A673 (cell line): ENCODE results near the gene IKBKE. TPM values are rescaled to one million over a fixed set of nuclear protein-coding genes. Genes with fewer than 3 reads are reported as not detected.

Source experiments
- BruUV-seq: library from RNA; stranded (reverse); fragments of 400-500 nt; replicated peaks from 2 replicates; lab custom pipeline; 2021; lab: Mats Ljungman, UMichigan
- CTCF ChIA-PET: fragments of 300-600 bp; sonication (Branson Sonifier 250); formaldehyde crosslinking; loops from one replicate; lab custom pipeline; 2022; ENCODE audit warnings: antibody characterized with exemption; lab: Charles Lee
- POLR2A ChIA-PET: fragments of 300-600 bp; sonication (Branson Sonifier 250); formaldehyde crosslinking; loops from one replicate; lab custom pipeline; 2022; ENCODE audit warnings: antibody characterized with exemption; ENCODE audit not compliant: low non-redundant PET; lab: Charles Lee
- DNase-seq: peaks from one replicate; pipeline ENCODE4 v3.0.0-alpha.2; 2015; ENCODE audit warnings: low spot score
- H3K27ac ChIP-seq: fragments of 200-600 bp; sonication (generic); 2 replicates; pipeline ENCODE4 v1.5.1; 2016; ENCODE audit warnings: mixed run types, low read depth, mild to moderate bottlenecking, mixed read lengths, antibody characterized with exemption, low read length; ENCODE audit not compliant: poor library complexity, severe bottlenecking
- H3K27me3 ChIP-seq: fragments of 200-600 bp; sonication (generic); replicated peaks from 2 replicates; pipeline ENCODE4 v1.6.1; 2017; ENCODE audit warnings: mixed run types, low read depth, mild to moderate bottlenecking, mixed read lengths, antibody characterized with exemption, low read length; ENCODE audit not compliant: insufficient read depth, poor library complexity
- H3K36me3 ChIP-seq: fragments of 200-600 bp; sonication (generic); 2 replicates; pipeline ENCODE4 v1.6.1; 2016; ENCODE audit warnings: mixed run types, mild to moderate bottlenecking, mixed read lengths, antibody characterized with exemption, low read length; ENCODE audit not compliant: insufficient read depth, poor library complexity, severe bottlenecking
- H3K4me1 ChIP-seq: fragments of 200-600 bp; sonication (generic); 2 replicates; pipeline ENCODE4 v1.6.1; 2017; ENCODE audit warnings: mixed run types, mild to moderate bottlenecking, mixed read lengths, antibody characterized with exemption, low read length; ENCODE audit not compliant: insufficient read depth, poor library complexity, severe bottlenecking
- H3K4me3 ChIP-seq: fragments of 200-600 bp; sonication (generic); 2 replicates; pipeline ENCODE4 v1.5.1; 2016; ENCODE audit warnings: low read depth, mixed run types, mild to moderate bottlenecking, mixed read lengths, low read length; ENCODE audit not compliant: poor library complexity, severe bottlenecking
- H3K9me3 ChIP-seq: fragments of 200-600 bp; sonication (generic); 2 replicates; pipeline ENCODE4 v1.6.1; 2016; ENCODE audit warnings: mixed run types, low read depth, mild to moderate bottlenecking, mixed read lengths, antibody characterized with exemption, low read length; ENCODE audit not compliant: poor library complexity, severe bottlenecking
- EZH2 ChIP-seq: fragments of 200-600 bp; sonication (generic); IDR thresholded peaks from 2 replicates; pipeline ENCODE4 v1.6.1; 2017; ENCODE audit warnings: borderline replicate concordance, low read depth, mild to moderate bottlenecking, mixed read lengths, antibody characterized with exemption, low read length; ENCODE audit not compliant: poor library complexity, severe bottlenecking
- intact Hi-C: fragments of 100-400 bp; cut with micrococcal nuclease; formaldehyde crosslinking; loops from one replicate; pipeline ENCODE4 v1.10.0; 2022; ENCODE audit not compliant: unreplicated experiment
- total RNA-seq: library from RNA; stranded (reverse); gene quantifications from 2 replicates; pipeline ENCODE4 v1.2.3, GENCODE V29; 2021
- TF ChIP-seq, protein P1 (sequence below): fragments of 300-800, 200-600 bp; sonication (generic); conservative IDR thresholded peaks from 2 replicates; pipeline ENCODE4 v1.5.1; 2017; ENCODE audit warnings: low read depth, mild to moderate bottlenecking, antibody characterized with exemption, low read length, moderate library complexity, mixed read lengths

The IKBKE gene
- total RNA-seq, 1 experiment from 2014 or later: 2.9 TPM

DNA sequence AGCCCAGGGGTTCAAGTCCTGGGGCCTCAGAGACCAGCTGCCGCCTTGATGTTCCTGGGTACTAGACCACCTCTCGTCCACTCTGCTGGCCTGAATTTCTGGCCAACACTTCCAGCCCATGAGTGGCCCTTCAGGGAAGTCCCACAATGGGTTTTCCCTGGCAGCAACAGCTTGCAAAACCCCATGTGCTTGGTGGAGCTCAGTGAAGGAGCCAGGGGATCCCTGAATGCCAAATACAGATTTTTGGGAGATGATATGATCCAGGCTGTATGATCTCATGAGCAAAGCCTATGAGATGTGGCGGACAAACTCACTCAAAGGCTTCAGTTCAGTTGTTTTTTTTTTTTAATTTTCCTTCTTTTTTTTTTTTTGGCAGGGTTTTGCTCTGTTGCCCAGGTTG lies 27.5 kb downstream of the IKBKE start:
- H3K4me3 ChIP-seq: no peak overlapping the region
- intact Hi-C loops: no loop called here
- H3K27me3 ChIP-seq: no peaks in the 10 kb centered on the region
- H3K36me3 ChIP-seq: no peaks in the 10 kb centered on the region
- no peak for DNase-seq
- no peaks in the 10 kb centered on the region for H3K4me1 ChIP-seq
- H3K9me3 ChIP-seq: no peaks in the 10 kb centered on the region
- H3K27ac ChIP-seq: no peak overlapping the region
- BruUV-seq: no TSS peak
- ChIA-PET CTCF (no interaction called here), POLR2A (no interaction called here)
- TF ChIP-seq EZH2: no peak
- TF ChIP-seq, protein P1, sequence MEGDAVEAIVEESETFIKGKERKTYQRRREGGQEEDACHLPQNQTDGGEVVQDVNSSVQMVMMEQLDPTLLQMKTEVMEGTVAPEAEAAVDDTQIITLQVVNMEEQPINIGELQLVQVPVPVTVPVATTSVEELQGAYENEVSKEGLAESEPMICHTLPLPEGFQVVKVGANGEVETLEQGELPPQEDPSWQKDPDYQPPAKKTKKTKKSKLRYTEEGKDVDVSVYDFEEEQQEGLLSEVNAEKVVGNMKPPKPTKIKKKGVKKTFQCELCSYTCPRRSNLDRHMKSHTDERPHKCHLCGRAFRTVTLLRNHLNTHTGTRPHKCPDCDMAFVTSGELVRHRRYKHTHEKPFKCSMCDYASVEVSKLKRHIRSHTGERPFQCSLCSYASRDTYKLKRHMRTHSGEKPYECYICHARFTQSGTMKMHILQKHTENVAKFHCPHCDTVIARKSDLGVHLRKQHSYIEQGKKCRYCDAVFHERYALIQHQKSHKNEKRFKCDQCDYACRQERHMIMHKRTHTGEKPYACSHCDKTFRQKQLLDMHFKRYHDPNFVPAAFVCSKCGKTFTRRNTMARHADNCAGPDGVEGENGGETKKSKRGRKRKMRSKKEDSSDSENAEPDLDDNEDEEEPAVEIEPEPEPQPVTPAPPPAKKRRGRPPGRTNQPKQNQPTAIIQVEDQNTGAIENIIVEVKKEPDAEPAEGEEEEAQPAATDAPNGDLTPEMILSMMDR: no peak

DNA sequence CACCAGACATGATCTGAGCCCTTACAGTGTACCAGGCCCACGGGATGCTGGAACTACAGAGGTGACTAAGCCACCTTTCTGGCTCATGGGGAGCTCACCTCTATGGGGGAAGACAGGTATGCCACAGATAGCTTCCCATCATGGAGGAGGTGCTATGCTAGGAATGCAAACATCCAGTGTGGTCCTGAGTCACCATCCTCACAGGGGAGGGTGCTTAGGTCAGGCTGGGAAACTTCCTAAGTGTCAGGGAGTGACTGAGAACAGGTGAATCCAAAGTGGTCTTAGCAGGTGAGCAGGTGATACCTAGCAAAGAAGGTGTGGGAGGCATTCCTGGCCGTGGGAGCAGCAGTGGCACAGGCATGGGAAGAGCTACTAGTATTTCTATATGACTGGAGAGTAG lies 28.4 kb downstream of the IKBKE start:
- intact Hi-C loops: no loop called here
- no peaks in the 10 kb centered on the region for H3K9me3 ChIP-seq
- TF ChIP-seq, protein P1: no peak
- TF ChIP-seq EZH2: no peak
- POLR2A ChIA-PET: no interaction called here
- no peaks in the 10 kb centered on the region for H3K36me3 ChIP-seq
- no peak overlapping the region for H3K27ac ChIP-seq
- peaks cover under 1% of the 10 kb centered on the region for H3K4me1 ChIP-seq
- no peak overlapping the region for H3K4me3 ChIP-seq
- DNase-seq: no peak
- CTCF ChIA-PET: no interaction called here
- no TSS peak for BruUV-seq
- no peaks in the 10 kb centered on the region for H3K27me3 ChIP-seq

DNA sequence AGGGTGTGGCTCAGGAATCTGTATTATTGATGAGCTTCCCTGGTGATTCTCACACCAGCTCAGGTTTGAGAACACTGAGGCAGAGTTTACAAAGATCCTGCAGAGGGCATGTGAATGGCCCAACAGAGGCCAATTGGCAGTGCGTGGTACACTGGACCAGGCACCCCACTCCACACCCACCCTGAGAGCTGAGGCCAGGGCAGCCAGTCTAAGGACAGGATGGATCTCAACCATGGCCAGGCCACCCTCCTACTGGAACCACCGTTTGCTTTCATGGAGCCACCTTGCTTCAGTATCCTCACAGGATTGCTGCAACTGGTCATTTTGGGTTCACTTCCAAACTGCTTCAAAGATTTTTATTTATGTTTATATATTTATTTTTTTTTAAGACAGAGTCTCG lies 29.8 kb downstream of the IKBKE start:
- intact Hi-C loops: no loop called here
- Histone ChIP-seq H3K4me1 (peaks cover 8% of the 10 kb centered on the region), H3K9me3 (no peaks in the 10 kb centered on the region), H3K36me3 (no peaks in the 10 kb centered on the region), H3K27ac (no peak overlapping the region), H3K4me3 (no peak overlapping the region), H3K27me3 (peaks cover 4% of the 10 kb centered on the region)
- CTCF ChIA-PET: no interaction called here
- BruUV-seq: no TSS peak
- no peak for TF ChIP-seq EZH2
- DNase-seq: no peak
- POLR2A ChIA-PET: no interaction called here

DNA sequence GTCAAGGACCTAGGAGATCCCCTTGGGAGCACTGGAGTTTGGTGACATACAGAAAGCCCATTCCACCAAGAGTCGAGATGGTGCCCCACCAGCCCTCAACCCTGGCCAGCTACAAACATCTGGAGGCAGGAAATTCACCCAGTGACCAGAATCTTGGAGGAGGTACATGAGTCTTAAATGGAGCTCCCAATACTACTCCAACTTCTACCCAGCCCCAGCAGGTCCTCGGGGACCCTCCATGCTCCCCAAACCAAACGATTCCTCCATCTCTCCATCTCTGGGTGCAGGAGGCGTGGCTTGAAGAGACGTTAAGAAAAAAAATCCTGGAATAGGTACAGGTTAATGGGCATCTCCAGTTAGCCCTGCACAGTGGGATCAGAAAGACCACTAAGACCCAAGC lies 31.6 kb downstream of the IKBKE start:
- no peak overlapping the region for H3K4me3 ChIP-seq
- ChIA-PET CTCF (no interaction called here), POLR2A (no interaction called here)
- intact Hi-C loops: no loop called here
- no peaks in the 10 kb centered on the region for H3K36me3 ChIP-seq
- no peak overlapping the region for H3K27ac ChIP-seq
- H3K9me3 ChIP-seq: no peaks in the 10 kb centered on the region
- peaks cover 8% of the 10 kb centered on the region for H3K4me1 ChIP-seq
- TF ChIP-seq EZH2: no peak
- TF ChIP-seq, protein P1: no peak
- no TSS peak for BruUV-seq
- no peak for DNase-seq
- H3K27me3 ChIP-seq: peaks cover 21% of the 10 kb centered on the region
